ENCODE data around the gene APOM.

DNA sequence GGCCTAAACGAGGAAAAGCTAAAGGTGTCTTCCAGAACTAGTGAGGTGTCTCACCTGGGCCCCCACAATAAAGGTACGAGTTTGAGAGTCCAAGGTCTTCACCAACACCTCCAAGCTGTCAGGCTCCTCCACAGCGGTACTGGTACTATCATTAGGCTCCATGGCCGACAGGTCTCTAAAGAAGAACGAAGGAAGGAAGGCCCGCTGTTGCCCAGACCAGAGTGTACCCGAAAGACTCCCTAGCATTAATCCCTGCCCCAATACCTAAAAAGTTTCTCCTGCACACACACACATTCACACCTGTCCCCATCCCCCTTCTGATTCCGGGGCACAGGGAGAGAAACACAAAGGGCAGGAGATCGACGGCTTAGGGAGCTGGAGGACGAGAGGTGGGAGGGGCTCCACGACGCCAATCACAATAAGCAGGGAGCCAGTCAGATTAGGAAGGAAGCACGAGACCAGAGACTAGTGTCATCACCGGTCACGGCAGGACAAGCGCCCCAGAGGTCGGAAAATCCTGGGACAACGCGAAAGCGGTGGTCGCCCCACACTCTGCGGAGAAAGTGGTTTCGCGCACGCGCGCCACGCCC, 4.0 kb upstream of the APOM start:
- TF ChIP-seq, protein P1, sequence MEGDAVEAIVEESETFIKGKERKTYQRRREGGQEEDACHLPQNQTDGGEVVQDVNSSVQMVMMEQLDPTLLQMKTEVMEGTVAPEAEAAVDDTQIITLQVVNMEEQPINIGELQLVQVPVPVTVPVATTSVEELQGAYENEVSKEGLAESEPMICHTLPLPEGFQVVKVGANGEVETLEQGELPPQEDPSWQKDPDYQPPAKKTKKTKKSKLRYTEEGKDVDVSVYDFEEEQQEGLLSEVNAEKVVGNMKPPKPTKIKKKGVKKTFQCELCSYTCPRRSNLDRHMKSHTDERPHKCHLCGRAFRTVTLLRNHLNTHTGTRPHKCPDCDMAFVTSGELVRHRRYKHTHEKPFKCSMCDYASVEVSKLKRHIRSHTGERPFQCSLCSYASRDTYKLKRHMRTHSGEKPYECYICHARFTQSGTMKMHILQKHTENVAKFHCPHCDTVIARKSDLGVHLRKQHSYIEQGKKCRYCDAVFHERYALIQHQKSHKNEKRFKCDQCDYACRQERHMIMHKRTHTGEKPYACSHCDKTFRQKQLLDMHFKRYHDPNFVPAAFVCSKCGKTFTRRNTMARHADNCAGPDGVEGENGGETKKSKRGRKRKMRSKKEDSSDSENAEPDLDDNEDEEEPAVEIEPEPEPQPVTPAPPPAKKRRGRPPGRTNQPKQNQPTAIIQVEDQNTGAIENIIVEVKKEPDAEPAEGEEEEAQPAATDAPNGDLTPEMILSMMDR (conservative IDR thresholded peaks at IDR 0.05; ENCODE audit: low read depth, low read length) = no peak
- TF ChIP-seq EZH2 (IDR thresholded peaks at IDR 0.05; ENCODE audit: borderline replicate concordance, low read depth, low read length, poor library complexity, severe bottlenecking) = no peak

All from A673 (cell line).